ENCODE data around the gene PPP1R2. TPM values are rescaled to one million over a fixed set of nuclear protein-coding genes. Genes with fewer than 3 reads are reported as not detected.

The PPP1R2 gene
- total and polyA plus RNA-seq, 12 donors: 13.6 to 179 (median 49.5) TPM

DNA sequence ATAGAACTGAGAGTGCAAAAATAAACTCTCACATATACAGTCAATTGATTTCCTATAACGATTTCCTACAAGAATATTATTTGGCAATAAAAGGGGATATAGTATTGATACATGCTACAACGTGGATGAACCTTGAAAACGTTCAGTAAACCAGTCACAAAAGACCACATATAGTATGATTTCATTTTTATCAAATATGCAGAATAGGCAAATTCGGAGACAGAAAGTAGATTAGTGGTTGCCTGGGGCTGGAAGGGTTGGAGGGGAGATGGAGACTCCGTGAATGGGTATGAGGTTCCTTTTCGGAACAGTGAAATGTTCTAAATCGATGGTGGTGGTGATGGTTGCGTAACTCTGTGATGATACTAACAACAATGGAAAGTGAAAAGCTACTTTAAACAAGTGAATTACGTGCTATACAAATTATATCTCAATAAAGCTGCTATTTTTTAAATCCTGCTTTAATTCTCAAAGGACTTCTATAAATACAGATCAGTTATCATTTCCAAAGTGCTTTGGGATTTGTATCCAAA lies 34.6 kb upstream of the PPP1R2 start:
- Histone ChIP-seq H3K4me3 (no peak overlapping the region), H3K4me1 (replicated peaks in 1 of 2) (no peaks in the 10 kb centered on the region), H3K36me3 (replicated peaks in 1 of 2) (no peaks in the 10 kb centered on the region), H3K27me3 (no peaks in the 10 kb centered on the region), H3K9me3 (replicated peaks in 1 of 3) (no peaks in the 10 kb centered on the region), H3K27ac (no peak overlapping the region)
- intact Hi-C loops (cut with DNase I): no loop called here
- no peak for DNase-seq
- 63 to 85% (median 72%) methylated on average over 9 of the region's 9 CpGs for WGBS, 4 donors
- TF ChIP-seq POLR2A (IDR thresholded peaks at IDR 0.05) (no peak), CTCF (IDR thresholded peaks at IDR 0.05) (no peak)

GRCh38 chr3:195574497-195575304 lies 31.6 kb upstream of the PPP1R2 start:
- Histone ChIP-seq H3K4me3 (no peak overlapping the region), H3K4me1 (replicated peaks in 1 of 2) (no peaks in the 10 kb centered on the region), H3K36me3 (replicated peaks in 1 of 2) (no peaks in the 10 kb centered on the region), H3K9me3 (replicated peaks in 1 of 3) (no peaks in the 10 kb centered on the region), H3K27me3 (no peaks in the 10 kb centered on the region), H3K27ac (no peak overlapping the region)
- TF ChIP-seq POLR2A (IDR thresholded peaks at IDR 0.05) (no peak), CTCF (IDR thresholded peaks at IDR 0.05) (no peak)
- DNase-seq: no peak
- intact Hi-C loops (cut with DNase I): no loop called here
- 78 to 91% (median 79%) methylated on average over 8 of the region's 8 CpGs for WGBS, 4 donors

DNA sequence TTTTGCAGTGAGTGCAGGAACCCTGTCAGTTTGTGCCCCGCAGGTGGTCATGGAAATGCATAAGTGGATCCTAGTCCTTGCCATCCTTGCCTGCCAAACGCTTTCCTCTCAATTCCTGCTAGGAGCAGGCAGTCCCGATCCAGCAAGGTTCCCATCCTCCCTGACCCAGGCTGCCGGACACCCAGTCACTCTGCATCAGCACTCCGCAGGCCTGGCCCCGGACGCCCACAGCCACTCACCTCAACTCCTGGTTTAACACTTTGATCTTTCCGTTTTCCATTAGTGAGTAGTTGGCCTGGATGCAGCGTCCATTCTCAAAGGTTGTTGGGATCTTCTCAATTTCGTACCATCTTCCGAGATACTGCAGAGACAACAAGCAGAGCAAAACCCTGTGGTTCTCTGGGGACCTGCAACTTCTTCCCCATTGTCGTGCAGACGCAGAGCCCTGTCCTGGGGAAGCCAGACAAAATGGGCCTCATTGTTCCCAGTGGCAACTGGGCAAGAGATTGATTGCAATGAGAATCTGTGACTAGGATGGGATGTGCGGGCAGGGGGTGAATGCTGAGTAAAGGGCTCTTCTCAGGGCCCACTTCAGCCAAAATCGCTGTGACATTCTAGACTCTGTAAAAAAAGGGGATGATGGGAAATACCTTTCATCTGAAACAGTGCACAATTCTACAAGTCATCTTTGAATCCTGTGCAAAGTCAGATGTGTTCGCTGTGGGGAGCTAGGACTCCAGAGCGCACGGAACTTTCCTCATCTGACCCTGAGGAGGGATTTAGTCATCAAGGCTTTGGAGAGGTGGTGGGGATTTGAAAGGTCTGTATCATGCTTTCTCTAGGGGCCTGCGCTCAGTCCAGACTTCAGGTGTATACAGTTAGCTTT lies 30.7 kb upstream of the PPP1R2 start:
- Histone ChIP-seq H3K4me3 (no peak overlapping the region), H3K36me3 (replicated peaks in 1 of 2) (no peaks in the 10 kb centered on the region), H3K27me3 (no peaks in the 10 kb centered on the region), H3K4me1 (replicated peaks in 1 of 2) (no peaks in the 10 kb centered on the region), H3K9me3 (replicated peaks in 1 of 3) (no peaks in the 10 kb centered on the region), H3K27ac (no peak overlapping the region)
- TF ChIP-seq CTCF (IDR thresholded peaks at IDR 0.05) (no peak), POLR2A (IDR thresholded peaks at IDR 0.05) (no peak)
- intact Hi-C loops (cut with DNase I): no loop called here
- no peak for DNase-seq
- 87 to 93% (median 90%) methylated on average over 18 to 19 of the region's 19 CpGs for WGBS, 4 donors

GRCh38 chr3:195571361-195571760 lies 28.2 kb upstream of the PPP1R2 start:
- TF ChIP-seq POLR2A (IDR thresholded peaks at IDR 0.05) (no peak), CTCF (IDR thresholded peaks at IDR 0.05) (no peak)
- intact Hi-C loops (cut with DNase I): no loop called here
- Histone ChIP-seq H3K4me1 (replicated peaks in 1 of 2) (no peaks in the 10 kb centered on the region), H3K9me3 (replicated peaks in 1 of 3) (no peaks in the 10 kb centered on the region), H3K27me3 (no peaks in the 10 kb centered on the region), H3K4me3 (no peak overlapping the region), H3K27ac (no peak overlapping the region), H3K36me3 (replicated peaks in 1 of 2) (no peaks in the 10 kb centered on the region)
- DNase-seq: no peak
- WGBS, 4 donors: 80 to 85% (median 82%) methylated on average over 6 of the region's 6 CpGs
